ENCODE measurements around the gene LMNTD1. TPM values are rescaled to one million over a fixed set of nuclear protein-coding genes. Genes with fewer than 3 reads are reported as not detected.

The LMNTD1 gene
- total and polyA plus RNA-seq, 2 experiments from 2014 or later: not detected

DNA sequence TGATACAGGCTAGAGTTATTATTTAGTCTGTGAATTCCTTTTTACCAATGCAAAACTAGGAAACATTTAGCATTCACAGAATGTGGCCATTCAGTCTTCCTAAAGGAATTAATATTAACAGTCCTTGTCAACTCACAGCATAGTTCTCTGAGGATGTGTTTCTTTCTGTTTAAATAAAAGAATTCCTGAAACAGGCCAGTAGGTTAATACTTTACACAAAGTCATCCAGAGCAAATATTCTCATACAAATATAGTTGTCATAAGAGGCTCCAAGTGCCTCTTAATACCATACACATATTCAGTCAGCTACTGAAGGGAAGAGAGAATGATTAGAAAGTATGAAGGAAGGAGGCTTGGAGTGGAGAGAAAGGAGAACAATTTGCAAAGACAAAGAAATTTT, 120.1 kb downstream of the LMNTD1 start:
- ATAC-seq: no peak
- Histone ChIP-seq H3K4me2 (no peak overlapping the region), H3K4me3 (no peak overlapping the region), H3K79me2 (replicated peaks; ENCODE audit: insufficient read depth) (no peaks in the 10 kb centered on the region), H3K27ac (ENCODE audit: low read depth) (no peak overlapping the region), H3K9me2 (ENCODE audit: insufficient read depth) (no peaks in the 10 kb centered on the region), H4K20me1 (replicated peaks; ENCODE audit: insufficient read depth) (no peaks in the 10 kb centered on the region), H3K36me3 (ENCODE audit: insufficient read depth) (no peaks in the 10 kb centered on the region), H3K4me1 (ENCODE audit: insufficient read depth) (peaks cover 9% of the 10 kb centered on the region), H3K27me3 (ENCODE audit: insufficient read depth) (no peaks in the 10 kb centered on the region), H3F3A (replicated peaks; ENCODE audit: low read depth) (no peaks in the 10 kb centered on the region), H2AFZ (peak overlapping the region; percentile 2; the same call in 1 of the 2 replicates)
- Mint-ChIP-seq H3K36me3 (ENCODE audit: low read depth) (no peaks in the 10 kb centered on the region), H3K27me3 (ENCODE audit: insufficient read depth, low read depth, poor library complexity) (peaks cover 2% of the 10 kb centered on the region), H3K4me1 (peaks cover 9% of the 10 kb centered on the region), H3K4me3 (no peak overlapping the region), H3K27ac (no peak overlapping the region), H3K9me3 (no peaks in the 10 kb centered on the region)
- no peak for DNase-seq (ENCODE audit: low spot score)
- TF ChIP-seq JUNB (IDR thresholded peaks at IDR 0.05; ENCODE audit: unreplicated experiment) (no peak), STAT1 (IDR thresholded peaks at IDR 0.05; ENCODE audit: unreplicated experiment) (no peak), EZH2phosphoT487 (IDR thresholded peaks at IDR 0.05; ENCODE audit: unreplicated experiment) (no peak), POLR2AphosphoS5 (IDR thresholded peaks at IDR 0.05; ENCODE audit: low read depth) (no peak), ZNF114 (CRISPR knock-in tag; IDR thresholded peaks at IDR 0.05) (no peak), EZH2 (IDR thresholded peaks at IDR 0.05; ENCODE audit: low read depth, unreplicated experiment) (no peak), CREB1 (CRISPR knock-in tag; IDR thresholded peaks at IDR 0.05; ENCODE audit: low read depth) (no peak), ZNF331 (CRISPR knock-in tag; IDR thresholded peaks at IDR 0.05; ENCODE audit: low read depth) (no peak), NANOG (IDR thresholded peaks at IDR 0.05; ENCODE audit: borderline replicate concordance) (no peak)
- TF ChIP-seq, protein P1, sequence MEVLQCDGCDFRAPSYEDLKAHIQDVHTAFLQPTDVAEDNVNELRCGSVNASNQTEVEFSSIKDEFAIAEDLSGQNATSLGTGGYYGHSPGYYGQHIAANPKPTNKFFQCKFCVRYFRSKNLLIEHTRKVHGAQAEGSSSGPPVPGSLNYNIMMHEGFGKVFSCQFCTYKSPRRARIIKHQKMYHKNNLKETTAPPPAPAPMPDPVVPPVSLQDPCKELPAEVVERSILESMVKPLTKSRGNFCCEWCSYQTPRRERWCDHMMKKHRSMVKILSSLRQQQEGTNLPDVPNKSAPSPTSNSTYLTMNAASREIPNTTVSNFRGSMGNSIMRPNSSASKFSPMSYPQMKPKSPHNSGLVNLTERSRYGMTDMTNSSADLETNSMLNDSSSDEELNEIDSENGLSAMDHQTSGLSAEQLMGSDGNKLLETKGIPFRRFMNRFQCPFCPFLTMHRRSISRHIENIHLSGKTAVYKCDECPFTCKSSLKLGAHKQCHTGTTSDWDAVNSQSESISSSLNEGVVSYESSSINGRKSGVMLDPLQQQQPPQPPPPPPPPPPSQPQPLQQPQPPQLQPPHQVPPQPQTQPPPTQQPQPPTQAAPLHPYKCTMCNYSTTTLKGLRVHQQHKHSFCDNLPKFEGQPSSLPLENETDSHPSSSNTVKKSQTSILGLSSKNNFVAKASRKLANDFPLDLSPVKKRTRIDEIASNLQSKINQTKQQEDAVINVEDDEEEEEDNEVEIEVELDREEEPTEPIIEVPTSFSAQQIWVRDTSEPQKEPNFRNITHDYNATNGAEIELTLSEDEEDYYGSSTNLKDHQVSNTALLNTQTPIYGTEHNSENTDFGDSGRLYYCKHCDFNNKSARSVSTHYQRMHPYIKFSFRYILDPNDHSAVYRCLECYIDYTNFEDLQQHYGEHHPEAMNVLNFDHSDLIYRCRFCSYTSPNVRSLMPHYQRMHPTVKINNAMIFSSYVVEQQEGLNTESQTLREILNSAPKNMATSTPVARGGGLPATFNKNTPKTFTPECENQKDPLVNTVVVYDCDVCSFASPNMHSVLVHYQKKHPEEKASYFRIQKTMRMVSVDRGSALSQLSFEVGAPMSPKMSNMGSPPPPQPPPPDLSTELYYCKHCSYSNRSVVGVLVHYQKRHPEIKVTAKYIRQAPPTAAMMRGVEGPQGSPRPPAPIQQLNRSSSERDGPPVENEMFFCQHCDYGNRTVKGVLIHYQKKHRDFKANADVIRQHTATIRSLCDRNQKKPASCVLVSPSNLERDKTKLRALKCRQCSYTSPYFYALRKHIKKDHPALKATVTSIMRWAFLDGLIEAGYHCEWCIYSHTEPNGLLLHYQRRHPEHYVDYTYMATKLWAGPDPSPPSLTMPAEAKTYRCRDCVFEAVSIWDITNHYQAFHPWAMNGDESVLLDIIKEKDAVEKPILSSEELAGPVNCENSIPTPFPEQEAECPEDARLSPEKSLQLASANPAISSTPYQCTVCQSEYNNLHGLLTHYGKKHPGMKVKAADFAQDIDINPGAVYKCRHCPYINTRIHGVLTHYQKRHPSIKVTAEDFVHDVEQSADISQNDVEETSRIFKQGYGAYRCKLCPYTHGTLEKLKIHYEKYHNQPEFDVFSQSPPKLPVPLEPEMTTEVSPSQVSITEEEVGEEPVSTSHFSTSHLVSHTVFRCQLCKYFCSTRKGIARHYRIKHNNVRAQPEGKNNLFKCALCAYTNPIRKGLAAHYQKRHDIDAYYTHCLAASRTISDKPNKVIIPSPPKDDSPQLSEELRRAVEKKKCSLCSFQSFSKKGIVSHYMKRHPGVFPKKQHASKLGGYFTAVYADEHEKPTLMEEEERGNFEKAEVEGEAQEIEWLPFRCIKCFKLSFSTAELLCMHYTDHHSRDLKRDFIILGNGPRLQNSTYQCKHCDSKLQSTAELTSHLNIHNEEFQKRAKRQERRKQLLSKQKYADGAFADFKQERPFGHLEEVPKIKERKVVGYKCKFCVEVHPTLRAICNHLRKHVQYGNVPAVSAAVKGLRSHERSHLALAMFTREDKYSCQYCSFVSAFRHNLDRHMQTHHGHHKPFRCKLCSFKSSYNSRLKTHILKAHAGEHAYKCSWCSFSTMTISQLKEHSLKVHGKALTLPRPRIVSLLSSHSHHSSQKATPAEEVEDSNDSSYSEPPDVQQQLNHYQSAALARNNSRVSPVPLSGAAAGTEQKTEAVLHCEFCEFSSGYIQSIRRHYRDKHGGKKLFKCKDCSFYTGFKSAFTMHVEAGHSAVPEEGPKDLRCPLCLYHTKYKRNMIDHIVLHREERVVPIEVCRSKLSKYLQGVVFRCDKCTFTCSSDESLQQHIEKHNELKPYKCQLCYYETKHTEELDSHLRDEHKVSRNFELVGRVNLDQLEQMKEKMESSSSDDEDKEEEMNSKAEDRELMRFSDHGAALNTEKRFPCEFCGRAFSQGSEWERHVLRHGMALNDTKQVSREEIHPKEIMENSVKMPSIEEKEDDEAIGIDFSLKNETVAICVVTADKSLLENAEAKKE (CRISPR knock-in tag; IDR thresholded peaks at IDR 0.05): no peak
- TF ChIP-seq, protein P2, sequence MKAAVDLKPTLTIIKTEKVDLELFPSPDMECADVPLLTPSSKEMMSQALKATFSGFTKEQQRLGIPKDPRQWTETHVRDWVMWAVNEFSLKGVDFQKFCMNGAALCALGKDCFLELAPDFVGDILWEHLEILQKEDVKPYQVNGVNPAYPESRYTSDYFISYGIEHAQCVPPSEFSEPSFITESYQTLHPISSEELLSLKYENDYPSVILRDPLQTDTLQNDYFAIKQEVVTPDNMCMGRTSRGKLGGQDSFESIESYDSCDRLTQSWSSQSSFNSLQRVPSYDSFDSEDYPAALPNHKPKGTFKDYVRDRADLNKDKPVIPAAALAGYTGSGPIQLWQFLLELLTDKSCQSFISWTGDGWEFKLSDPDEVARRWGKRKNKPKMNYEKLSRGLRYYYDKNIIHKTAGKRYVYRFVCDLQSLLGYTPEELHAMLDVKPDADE (IDR thresholded peaks at IDR 0.05): no peak
- TF ChIP-seq, protein P3, sequence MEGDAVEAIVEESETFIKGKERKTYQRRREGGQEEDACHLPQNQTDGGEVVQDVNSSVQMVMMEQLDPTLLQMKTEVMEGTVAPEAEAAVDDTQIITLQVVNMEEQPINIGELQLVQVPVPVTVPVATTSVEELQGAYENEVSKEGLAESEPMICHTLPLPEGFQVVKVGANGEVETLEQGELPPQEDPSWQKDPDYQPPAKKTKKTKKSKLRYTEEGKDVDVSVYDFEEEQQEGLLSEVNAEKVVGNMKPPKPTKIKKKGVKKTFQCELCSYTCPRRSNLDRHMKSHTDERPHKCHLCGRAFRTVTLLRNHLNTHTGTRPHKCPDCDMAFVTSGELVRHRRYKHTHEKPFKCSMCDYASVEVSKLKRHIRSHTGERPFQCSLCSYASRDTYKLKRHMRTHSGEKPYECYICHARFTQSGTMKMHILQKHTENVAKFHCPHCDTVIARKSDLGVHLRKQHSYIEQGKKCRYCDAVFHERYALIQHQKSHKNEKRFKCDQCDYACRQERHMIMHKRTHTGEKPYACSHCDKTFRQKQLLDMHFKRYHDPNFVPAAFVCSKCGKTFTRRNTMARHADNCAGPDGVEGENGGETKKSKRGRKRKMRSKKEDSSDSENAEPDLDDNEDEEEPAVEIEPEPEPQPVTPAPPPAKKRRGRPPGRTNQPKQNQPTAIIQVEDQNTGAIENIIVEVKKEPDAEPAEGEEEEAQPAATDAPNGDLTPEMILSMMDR (conservative IDR thresholded peaks at IDR 0.05; ENCODE audit: low read depth in 2 of 2): no peak
- TF ChIP-seq, protein P4, sequence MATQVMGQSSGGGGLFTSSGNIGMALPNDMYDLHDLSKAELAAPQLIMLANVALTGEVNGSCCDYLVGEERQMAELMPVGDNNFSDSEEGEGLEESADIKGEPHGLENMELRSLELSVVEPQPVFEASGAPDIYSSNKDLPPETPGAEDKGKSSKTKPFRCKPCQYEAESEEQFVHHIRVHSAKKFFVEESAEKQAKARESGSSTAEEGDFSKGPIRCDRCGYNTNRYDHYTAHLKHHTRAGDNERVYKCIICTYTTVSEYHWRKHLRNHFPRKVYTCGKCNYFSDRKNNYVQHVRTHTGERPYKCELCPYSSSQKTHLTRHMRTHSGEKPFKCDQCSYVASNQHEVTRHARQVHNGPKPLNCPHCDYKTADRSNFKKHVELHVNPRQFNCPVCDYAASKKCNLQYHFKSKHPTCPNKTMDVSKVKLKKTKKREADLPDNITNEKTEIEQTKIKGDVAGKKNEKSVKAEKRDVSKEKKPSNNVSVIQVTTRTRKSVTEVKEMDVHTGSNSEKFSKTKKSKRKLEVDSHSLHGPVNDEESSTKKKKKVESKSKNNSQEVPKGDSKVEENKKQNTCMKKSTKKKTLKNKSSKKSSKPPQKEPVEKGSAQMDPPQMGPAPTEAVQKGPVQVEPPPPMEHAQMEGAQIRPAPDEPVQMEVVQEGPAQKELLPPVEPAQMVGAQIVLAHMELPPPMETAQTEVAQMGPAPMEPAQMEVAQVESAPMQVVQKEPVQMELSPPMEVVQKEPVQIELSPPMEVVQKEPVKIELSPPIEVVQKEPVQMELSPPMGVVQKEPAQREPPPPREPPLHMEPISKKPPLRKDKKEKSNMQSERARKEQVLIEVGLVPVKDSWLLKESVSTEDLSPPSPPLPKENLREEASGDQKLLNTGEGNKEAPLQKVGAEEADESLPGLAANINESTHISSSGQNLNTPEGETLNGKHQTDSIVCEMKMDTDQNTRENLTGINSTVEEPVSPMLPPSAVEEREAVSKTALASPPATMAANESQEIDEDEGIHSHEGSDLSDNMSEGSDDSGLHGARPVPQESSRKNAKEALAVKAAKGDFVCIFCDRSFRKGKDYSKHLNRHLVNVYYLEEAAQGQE (IDR thresholded peaks at IDR 0.05; ENCODE audit: unreplicated experiment): no peak

Data from GM23338 (cell line).